GM21360 (cell line): ENCODE data around the gene MYBPH.

Source experiments
- ATAC-seq: cut with Tn5 transposase; IDR thresholded peaks from one replicate; pipeline ENCODE4 v1.9.1; 2021; ENCODE audit warnings: mild to moderate bottlenecking, moderate library complexity; ENCODE audit not compliant: unreplicated experiment

The MYBPH gene

DNA sequence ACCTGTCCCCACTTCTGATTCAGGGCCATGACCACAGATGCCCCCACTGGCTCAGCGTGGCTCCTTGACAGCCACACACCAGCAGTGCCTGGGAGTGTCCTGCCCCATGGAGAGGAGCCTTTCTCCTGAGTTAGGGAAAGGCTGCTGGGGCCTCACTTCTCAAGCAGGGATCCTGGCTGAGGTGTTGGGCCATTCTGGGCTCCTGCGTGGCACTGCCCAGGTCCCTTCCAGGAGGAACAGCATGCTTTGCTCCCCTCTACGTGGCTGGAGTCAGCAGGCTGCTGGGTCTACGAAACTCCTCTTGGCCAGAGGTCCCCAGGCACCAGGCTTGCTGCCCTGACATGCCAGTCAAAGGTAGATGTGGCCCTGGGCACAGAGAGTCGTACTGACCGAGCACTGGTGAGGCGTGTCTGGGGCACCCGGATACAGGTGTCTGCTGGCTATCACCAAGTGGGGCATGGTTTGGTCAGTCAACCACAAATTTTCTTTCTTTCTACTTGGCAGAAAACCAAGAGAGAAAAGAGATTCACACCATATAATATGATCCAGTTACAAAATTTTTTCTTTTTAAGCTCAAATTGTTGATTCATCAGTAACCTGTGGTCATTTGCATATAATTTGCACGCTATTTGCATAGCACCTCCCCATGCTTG is 44.0 kb downstream of the MYBPH start:
- no peak for ATAC-seq

DNA sequence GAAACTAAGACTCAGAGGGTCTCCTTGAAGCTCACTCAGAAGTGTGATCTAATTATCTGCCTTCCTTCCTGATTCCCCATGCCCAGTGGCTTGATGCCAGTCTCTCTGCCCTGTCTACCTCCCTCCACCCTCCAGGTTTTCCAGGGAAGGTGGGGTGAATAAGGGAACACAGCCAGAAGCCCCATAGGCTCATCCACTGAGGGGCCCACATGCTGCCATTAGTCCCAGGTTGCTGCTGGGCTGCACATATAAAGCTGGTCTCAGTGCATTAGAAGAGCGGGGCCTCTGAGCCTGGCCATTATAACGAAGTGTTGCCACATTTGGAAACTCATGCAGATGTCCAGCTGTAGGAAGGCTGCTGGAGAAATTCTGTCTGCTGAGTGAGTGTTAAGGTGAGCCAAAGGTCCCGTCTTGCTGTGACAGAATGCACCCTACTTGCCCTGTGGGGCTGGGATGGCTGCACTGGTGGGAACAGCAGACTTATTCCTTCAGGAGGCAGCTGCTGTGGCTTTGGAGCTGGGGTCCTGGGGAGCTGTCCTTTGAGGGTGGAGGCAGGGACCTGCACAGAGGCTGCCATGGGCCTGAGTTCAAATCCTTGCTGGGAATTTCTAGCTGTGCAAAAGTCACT is 45.2 kb downstream of the MYBPH start:
- no peak for ATAC-seq

DNA sequence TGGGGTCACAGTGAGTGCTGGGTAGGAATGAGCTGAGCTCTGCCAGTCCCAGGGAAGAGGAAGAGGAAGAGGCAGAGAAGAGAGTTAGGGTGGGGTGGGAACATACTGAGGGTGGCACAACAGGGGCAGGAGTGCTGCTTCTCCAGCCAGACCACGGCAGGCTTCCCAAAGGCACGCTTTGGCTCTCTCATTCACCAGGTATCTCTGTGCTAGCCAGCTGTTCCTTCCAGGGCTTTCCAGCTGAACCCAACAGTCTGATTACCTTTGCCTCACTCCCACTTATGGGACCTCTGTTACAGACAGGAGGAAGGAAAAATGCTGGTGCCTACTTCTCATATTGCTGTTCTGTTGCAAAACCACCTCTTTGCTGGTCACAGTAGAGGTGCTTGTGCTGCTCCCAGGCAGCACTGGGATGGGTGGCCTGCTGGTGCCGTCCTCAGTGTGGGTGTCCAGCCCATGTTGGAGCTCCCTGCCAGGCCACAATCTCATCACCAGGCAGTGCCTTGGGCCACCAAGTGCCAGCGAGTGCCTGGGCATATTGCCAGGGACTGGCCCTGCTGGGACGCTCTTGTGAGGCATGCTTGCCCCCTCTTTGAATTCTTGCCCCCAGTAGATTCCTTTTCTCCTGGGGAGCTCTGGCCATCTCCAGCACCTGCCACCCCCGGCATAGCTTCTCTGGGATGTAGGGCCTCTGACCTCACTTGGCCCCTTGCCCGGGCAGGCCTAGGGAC is 46.0 kb downstream of the MYBPH start:
- no peak for ATAC-seq

DNA sequence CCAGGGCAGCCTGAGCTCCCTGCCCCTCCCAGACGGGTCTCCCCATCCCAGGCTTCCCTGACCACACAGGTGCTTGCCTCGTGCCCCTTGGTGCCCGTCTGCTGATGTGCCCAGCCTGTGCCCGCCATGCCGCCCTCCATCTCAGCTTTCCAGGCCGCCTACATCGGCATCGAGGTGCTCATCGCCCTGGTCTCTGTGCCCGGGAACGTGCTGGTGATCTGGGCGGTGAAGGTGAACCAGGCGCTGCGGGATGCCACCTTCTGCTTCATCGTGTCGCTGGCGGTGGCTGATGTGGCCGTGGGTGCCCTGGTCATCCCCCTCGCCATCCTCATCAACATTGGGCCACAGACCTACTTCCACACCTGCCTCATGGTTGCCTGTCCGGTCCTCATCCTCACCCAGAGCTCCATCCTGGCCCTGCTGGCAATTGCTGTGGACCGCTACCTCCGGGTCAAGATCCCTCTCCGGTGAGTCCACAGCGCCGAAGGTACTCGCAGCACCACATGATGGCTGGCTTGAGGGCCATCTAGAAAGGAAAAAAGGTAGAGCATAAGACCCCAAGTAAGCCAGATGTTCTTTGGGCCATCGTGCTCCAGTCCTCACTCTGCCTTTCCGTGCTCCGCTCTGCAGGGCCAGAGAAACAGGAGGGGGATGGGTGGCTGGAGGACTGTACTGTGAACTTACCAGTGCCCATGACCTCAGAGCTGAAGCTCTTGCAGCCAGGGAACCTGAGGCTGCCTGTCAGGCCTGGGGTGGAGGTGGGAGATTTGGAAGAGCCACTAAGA is 46.7 kb downstream of the MYBPH start:
- no peak for ATAC-seq

DNA sequence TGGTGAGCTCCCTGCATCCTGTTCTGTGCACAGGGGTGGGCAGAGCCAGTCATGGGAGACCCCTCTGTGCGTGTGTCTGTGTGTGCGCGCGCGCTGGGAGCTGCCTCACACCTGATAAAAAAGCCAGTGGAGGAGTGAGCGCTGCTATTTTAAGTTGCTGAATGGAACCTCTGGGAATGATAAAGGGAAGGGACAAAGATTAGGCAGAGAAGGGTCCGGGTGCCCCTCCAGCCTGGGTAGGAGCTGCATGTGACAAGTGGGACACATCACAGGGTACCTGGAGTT is 47.3 kb downstream of the MYBPH start:
- ATAC-seq, result no peak

DNA sequence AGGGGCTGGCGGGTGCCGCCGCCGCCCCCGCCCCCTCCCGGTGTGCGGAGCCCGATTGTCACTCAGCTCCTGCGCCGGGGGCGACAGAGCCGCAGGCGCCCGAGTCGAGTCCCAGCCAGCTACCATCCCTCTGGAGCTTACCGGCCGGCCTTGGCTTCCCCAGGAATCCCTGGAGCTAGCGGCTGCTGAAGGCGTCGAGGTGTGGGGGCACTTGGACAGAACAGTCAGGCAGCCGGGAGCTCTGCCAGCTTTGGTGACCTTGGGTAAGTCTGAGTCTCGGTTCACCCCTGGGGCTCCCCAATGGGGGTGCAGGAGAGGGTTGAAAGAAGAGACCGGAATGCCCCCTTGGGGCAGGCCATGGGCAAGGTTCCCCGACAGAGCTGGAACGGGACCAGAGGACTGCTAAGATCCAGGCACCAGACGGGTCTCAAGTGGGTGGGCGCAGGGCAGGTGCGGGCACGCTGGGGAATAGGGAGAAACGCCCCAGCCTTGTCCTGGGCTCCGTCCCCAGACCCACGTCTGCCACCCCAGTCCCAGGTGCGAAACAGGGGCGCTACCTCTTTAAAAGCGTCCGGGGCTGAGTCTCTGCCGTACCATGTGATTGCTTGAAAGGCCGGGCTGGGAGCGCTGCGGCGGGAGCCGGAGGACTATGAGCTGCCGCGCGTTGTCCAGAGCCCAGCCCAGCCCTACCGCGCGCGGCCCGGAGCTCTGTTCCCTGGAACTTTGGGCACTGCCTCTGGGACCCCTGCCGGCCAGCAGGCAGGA is 47.8 kb downstream of the MYBPH start, which contains the start of gene ADORA1:
ADORA1 (plus strand) TSS at position 61 of the 765 bp plus-strand sequence. CDS start 1,116 bp downstream, outside the sequence.
- no peak for ATAC-seq

DNA sequence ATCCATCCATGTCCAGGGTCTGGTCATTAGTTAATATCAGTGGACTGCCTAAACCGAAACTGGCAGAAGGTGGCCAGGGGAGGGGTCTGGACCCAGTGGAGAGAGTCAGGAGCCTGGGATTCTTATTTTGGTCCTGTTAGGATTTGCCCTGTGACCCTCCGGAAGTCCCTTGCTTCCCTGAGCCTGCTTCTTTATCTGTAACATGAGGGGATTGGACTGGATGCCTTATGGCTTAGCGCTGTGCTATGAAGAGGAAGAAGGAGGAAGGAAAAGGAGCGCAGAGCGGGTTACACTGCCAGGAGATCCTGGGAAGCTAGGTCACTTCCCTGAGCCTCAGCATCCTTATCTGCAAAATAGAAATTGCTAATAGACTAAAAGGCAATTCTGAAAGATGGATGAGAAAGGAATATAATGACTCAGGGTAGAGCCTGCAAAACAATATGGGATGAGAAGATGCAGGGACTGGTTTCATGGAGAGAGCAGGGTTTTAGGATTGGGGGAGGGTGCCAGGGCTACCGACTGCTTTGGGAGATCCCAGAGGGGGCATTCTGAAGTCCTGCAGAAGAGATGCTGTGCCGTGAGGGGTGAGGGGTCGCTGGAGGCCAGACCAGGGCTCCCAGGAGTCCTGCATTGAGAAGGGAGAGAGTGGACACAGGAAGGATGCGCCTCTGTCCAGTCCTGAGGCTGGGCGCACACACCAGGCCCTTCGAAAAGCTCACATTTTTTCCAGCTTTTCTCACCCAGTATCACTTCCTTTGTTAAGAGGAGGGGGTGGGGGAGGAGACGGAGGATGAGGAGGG is 48.6 kb downstream of the MYBPH start:
- no peak for ATAC-seq

DNA sequence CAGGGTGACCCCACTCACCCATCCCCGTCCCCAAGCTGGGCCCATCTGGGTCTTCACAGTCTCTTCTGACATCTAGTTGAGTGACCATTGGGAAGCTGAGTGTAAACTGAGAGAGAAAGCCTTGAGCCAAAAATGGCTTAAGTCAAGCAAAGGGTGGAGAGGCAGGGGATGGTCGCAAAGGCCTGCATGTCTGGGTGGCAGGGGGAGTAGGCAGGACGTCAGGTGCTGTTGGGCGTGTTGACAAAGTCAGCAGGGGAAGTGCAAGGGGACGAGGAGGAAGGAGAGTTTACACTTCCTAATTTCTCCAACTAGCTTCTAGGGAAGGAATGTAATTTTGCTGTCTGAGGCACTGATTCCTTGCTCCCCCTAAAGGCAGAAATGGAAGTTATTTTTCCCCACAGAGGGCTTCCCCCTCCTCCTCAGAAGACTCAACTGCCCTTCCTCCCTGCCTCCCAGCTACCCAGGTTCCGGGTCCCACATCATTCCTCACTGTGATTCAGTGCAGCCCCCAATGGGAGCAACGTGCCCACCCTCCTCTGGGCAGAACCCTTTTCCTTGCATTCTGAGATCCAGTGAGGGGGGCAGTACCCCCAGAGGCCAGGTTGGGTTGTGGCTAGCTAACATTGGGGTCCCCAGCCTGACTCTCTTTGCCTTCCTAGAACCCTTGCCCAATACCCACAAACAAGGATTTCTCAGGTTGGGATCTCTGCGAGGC is 49.3 kb downstream of the MYBPH start:
- no peak for ATAC-seq

DNA sequence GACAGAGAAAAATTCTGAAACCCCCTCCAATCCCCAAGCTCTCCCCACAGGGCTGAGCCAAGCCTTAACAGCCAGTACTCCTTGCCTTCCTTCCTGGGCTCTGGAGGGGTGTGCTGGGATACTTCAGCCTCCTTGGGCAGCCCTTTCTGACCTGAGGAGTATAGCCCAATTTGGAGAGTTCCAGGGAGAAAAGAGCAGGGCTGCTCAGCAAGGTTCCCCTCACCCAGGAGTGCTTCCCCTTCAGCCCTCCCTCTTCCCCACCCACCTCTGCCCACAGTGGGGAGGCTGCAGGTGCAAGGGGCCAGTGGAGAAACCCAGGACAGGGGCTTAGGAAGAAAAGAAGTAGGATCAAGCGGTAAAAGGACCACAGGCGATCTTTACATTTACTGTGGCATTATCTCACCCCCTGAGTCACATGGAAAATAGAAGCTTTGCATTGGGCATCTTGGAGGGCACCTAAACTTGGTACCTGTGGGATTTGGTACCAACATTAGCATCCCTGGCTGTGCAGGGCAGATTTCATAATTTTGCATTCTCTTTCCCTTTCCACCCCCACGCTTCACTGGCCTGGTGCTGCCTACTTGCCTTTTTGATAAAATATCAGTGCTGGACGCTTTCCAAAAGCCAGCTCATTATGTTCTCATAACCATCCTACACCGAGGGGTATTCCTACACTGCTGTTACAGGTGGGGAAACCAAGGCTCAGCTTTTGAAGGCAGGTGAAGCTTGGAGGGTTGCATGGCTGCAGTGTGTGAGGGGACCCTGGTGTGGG is 50.9 kb downstream of the MYBPH start:
- ATAC-seq, result no peak

DNA sequence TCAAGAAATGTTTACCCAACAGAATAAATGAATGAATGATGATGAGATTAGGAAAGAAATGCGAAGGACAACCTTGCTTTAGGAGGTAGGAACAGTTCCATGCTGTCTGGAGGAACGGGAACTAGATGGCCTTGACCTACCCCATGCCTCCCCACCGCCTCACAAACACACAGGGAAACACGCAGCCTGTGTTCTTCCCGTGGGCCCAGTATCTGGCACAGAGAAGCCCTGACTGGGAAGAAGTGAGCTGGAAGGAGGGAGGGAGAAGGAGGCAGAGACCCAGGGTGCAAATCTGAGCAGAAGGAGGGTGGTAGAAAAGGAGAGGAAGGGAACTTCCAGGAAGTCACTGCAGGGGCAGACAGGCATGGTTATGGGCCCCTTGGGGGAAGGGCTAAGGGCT is 51.6 kb downstream of the MYBPH start:
- ATAC-seq, result no peak

DNA sequence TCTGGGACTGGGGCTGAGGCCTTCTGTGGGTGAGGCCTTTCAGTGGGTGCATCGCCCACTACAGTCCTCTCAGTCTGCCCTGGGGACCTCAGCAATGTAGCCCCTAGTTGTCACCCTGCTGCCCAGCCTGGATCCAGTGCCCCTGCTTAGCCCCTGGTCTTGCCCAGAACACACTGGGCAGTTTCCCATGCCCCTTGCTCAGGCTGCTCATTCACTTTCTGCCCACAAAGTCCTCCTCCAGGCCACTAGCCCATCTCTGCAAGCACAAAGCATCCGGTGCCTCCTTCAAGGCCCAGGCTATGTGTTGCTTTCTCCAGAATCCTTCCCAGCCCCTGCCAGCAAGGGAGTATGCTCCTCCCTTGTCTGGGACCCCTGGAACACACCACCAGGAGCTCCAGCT is 53.5 kb downstream of the MYBPH start:
- no peak for ATAC-seq

DNA sequence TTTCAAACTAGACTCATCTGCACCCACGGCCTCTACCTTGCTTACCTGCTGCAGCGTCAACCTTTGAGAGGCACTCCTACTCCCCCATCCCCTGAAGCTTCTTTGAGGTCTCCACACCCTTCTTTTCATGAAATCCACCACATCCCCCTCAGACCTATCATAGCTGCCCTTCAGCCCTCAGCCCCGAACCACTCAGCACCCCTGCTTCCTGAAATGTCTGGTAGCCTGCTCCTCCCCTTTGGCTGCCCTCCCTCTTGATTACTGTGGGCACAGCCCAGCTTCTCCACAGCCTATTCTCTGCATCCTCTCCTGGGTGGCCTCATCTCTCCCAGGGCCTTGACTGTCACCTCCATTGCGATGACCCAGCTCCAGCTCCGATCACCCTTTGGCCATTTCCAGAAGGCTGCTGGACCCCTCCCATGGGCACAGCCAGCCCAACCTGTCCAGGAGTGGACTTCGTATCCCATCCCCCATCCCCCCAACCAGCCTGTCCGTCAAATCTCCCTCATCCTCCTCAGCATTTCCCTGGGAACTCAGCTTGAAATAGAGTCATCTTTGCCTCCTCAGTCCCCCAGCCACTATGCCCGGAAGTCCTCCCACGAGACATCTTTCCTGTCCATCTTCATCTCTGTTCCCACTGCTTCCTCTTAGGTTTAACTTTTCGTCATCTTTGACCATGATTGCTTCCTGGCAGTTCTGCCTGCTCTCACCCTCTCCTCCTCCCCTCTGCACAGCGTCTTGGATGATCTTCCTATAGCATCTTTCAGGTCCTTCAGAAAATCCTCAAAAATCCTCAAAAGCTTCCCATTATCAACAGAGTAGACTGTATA is 54.2 kb downstream of the MYBPH start:
- ATAC-seq, result no peak

DNA sequence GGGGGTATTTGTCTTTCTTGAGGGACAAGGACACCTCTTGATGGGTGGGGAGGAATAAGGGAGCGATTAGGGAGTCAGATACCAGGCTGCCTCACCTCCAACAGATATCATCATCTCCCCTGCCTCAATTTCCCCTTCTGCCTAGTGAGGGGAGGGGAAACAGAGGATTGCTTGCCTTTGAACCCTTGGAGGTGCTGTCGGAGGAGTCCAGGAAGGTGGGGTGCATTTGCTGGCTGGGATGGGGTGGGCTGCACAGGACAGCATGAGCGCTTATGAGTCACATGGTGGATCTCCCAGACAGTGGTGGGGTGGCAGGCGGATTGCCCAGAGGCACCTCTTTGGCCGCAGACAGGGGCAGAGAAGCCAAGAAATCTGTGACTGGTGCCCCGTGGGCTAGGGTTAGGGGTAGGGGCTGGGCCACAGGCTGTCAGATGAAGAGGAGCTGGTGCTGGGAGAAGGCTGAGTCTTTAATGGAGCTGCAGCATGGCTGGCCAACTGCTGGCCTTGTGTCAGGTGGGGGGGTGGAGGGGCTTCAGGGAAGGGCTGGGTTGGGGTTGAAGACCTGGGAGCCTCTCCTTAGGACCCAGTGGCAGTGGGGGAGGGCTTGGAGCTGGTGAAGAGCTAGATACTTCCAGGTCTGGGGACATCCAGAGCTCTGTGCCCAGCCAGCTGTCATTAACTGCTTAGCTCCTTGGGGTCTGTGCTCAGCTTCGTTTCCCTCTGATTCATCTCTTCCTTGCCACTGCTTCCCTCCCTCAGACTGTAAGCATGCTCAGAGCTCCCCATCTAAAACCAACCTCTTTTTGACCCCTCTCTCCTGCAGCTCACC is 55.1 kb downstream of the MYBPH start:
- no peak for ATAC-seq
